Fibroblast of the aortic adventitia (primary cell): ENCODE results near the gene CREB3L2. TPM values are rescaled to one million over a fixed set of nuclear protein-coding genes. Genes with fewer than 3 reads are reported as not detected.
A peak's percentile ranks its signal among the peaks of the same experiment; 100 is the strongest.

ENCODE experiments used
- DNase-seq: peaks from one replicate; pipeline ENCODE4 v3.0.0-alpha.2; 2010; ENCODE audit warnings: low read depth
- H3K4me3 ChIP-seq: 2 replicates; pipeline ENCODE4 v1.5.1; 2011; ENCODE audit warnings: low read depth, mild to moderate bottlenecking, control low read depth, low read length, moderate library complexity
- total RNA-seq: library from RNA; depleted of rRNA; stranded (reverse); fragments of >200 nt; gene quantifications from 2 replicates; pipeline ENCODE4 v1.2.3, GENCODE V29; 2012; ENCODE audit warnings: low replicate concordance
- TF ChIP-seq, protein P1 (sequence below): IDR thresholded peaks from 2 replicates; pipeline ENCODE4 v1.5.1; 2011; ENCODE audit warnings: mild to moderate bottlenecking, low read length, control low read depth, inconsistent platforms; ENCODE audit not compliant: insufficient read depth

CREB3L2 gene
- total RNA-seq, 1 donor: 36.8 TPM

DNA sequence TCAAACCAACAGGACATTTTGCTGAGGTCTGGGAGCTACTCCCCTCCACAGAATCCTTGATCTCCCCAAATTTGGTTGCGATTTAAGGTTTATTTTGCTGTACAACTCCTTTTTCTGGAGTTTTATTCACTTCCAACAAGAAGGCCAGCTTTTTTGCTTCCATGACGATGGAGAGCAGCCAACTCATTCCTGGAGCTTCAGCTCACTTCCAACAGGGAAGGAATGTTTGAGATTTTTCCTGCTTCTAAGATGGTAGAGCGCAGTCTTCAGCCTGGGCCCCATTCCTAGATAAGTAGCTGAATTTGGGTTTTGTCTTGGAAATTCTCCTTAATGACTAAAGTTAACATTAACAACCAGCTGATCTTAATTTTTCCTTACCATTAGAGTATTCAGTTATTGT is 30.9 kb upstream of the CREB3L2 start:
- TF ChIP-seq, protein P1, sequence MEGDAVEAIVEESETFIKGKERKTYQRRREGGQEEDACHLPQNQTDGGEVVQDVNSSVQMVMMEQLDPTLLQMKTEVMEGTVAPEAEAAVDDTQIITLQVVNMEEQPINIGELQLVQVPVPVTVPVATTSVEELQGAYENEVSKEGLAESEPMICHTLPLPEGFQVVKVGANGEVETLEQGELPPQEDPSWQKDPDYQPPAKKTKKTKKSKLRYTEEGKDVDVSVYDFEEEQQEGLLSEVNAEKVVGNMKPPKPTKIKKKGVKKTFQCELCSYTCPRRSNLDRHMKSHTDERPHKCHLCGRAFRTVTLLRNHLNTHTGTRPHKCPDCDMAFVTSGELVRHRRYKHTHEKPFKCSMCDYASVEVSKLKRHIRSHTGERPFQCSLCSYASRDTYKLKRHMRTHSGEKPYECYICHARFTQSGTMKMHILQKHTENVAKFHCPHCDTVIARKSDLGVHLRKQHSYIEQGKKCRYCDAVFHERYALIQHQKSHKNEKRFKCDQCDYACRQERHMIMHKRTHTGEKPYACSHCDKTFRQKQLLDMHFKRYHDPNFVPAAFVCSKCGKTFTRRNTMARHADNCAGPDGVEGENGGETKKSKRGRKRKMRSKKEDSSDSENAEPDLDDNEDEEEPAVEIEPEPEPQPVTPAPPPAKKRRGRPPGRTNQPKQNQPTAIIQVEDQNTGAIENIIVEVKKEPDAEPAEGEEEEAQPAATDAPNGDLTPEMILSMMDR: no peak
- DNase-seq: peak; percentile 44
- no peak overlapping the region for H3K4me3 ChIP-seq

DNA sequence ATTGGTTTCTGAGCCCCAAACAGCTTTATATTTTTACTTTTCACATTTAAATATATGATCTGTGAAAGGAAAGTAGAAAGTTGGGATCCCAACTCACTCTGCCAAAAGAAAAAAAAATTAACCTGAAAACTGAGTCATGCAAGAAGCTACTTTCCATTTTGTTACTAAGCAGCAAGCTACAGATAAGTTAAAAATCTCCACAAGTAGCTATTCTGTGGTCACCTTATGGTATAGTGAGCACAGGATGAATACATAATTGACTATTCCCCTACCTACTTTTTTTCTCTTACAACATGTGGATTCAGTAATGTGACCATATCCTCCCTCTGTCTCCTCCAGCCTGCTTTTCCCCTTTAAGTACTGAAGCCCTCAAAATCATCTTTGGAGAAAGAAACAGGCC is 30.3 kb upstream of the CREB3L2 start:
- no peak for DNase-seq
- TF ChIP-seq, protein P1: no peak
- H3K4me3 ChIP-seq: no peak overlapping the region

DNA sequence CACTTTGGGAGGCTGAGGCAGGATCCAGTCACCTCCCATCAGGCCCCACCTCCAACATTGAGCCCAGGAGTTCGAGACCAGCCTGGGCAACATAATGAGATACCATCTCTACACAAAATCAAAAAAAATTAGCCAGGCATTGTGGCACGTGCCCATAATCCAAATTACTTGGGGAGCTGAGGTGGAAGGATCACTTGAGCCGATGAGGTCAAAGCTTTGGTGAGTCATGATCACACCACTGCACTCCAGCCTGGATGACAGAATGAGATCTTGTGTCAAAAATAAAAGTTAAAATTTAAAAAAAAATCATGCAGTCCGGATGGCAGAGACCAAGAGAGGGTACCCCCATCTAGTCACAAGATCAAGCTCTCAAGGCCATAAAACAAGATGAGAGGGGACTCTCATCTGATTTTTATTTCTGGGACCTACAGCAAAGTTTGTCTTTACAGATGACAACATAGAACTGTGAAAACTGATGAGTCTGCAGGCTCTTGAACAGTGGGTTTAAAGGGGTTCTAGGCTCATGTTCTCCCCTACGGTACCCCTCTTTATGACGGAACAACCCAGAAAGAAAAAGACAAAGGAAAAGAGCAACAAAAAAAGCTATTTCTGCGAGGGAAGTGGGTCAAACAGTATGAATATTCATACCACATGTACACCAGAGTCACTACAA is 28.9 kb upstream of the CREB3L2 start:
- TF ChIP-seq, protein P1: no peak
- DNase-seq: no peak
- no peak overlapping the region for H3K4me3 ChIP-seq

DNA sequence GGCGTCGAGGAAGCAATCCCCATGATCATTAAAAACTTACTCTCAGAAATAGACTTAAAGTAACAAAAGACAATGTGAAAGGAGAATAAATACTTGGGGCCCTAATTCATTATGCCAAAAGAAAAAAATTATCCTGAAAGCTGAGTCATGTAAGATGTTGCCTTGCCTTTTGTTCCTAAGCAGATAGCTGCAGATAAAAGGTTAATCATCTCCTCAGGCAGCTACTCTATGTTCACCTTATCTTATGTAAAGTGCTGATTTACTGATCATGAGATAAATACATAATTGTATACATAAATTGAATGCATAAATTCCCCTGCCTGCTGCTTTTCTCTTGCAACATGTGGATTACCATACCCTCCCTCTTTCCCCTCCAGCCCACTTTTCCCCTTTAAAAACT is 28.1 kb upstream of the CREB3L2 start:
- DNase-seq: peak; percentile 14
- no peak overlapping the region for H3K4me3 ChIP-seq

DNA sequence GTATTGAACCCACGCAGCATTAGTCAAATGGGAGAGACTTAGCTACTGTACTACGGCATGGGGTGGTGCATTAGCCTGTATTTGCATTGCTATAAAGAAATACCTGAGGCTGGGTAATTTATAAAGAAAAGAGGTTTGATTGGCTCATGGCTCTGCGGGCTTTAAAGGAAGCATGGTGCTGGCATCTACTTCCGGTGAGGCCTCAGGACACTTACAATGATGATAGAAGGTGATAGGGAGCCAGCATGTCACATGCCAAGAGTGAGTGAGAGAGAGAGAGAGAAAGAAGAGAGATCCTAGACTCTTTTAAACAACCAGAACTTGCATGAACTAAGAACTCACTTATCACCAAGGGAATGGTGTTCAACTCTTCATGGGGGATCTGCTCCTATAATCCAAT is 27.2 kb upstream of the CREB3L2 start:
- no peak for DNase-seq
- no peak overlapping the region for H3K4me3 ChIP-seq
- TF ChIP-seq, protein P1: no peak

More for the DNA sequence above, 28.1 kb upstream of the CREB3L2 start:
- TF ChIP-seq, protein P1: no peak

DNA sequence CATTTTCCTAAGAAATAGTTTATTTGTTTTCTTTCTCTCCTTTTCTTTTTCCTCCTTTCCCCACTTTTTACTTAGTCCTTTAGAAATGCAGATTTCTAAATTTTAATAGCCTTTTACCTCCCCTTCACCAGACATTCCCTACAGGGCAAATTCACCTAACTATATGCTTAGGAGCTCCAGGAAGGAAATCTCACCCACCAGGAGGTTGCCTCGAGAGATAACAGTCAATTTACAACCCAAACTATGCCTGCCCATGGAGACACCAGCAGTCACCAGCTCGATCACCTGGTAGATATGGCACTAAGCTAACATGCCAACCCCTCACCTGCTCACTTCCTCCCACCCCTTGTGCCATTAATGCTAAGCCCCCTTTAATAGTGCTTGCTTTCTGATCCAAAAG is 25.2 kb upstream of the CREB3L2 start:
- TF ChIP-seq, protein P1: no peak
- DNase-seq: no peak
- H3K4me3 ChIP-seq: no peak overlapping the region
